A549 (cell line): ENCODE measurements around the gene FGF18. TPM values are rescaled to one million over a fixed set of nuclear protein-coding genes. Genes with fewer than 3 reads are reported as not detected.

ENCODE experiments used
- ATAC-seq, 2 experiments: fragments of 200-7000 bp in 1 of 2; fragments of >200 bp in 1 of 2; cut with Nextera tagmentation in 1 of 2; cut with Tn5 transposase in 1 of 2; 3 replicates each; pipeline versions ENCODE4 v1.8.0 to v1.9.1; 2018 to 2020; ENCODE audit warnings: mild to moderate bottlenecking in 1 of 2, moderate library complexity in 1 of 2
- CTCF ChIA-PET: fragments of 300-600 bp; sonication (Branson Sonifier 250); formaldehyde crosslinking; extraction: SDS; loops from one replicate; lab custom pipeline; 2021; ENCODE audit warnings: antibody characterized with exemption, inconsistent platforms; lab: Yijun Ruan, JAX
- POLR2A ChIA-PET: fragments of 350-600 bp; formaldehyde crosslinking; extraction: SDS; loops from one replicate; lab custom pipeline; 2021; ENCODE audit warnings: antibody characterized with exemption, inconsistent platforms; lab: Yijun Ruan, JAX
- DNase-seq, 2 experiments: peaks; one replicate each; pipeline versions ENCODE4 v3.0.0 to v3.0.0-alpha.2; 2011 to 2016; ENCODE audit warnings: low read depth in 1 of 2, low spot score in 1 of 2
- FAIRE-seq: peaks from 2 replicates; lab custom pipeline; 2011; peaks lifted over from hg19 to GRCh38; lab: Jason Lieb, UNC
- H3K27ac ChIP-seq, 2 experiments: fragments of >200 bp; sonication (Bioruptor Twin); formaldehyde crosslinking; 3 replicates each; pipeline ENCODE4 v1.5.1; 2016 to 2017
- H3K4me1 ChIP-seq: fragments of >200 bp; sonication (Bioruptor Twin); formaldehyde crosslinking; 3 replicates; pipeline ENCODE4 v1.6.1; 2016
- H3K4me2 ChIP-seq: fragments of >200 bp; sonication (Bioruptor Twin); formaldehyde crosslinking; 3 replicates; pipeline ENCODE4 v1.6.1; 2016
- H3K4me3 ChIP-seq: fragments of >200 bp; sonication (Bioruptor Twin); formaldehyde crosslinking; 3 replicates; pipeline ENCODE4 v1.5.1; 2016
- H3K9me3 ChIP-seq: fragments of >200 bp; sonication (Bioruptor Twin); formaldehyde crosslinking; 3 replicates; pipeline ENCODE4 v1.6.1; 2016
- BCL3 ChIP-seq: fragments of >200 bp; sonication (Bioruptor Twin); formaldehyde crosslinking; IDR thresholded peaks from 3 replicates; pipeline ENCODE4 v1.6.1; 2016
- CEBPB ChIP-seq, 2 experiments: fragments of >200 bp in 1 of 2; sonication (Bioruptor Twin) in 1 of 2; formaldehyde crosslinking in 1 of 2; IDR thresholded peaks; 2 replicates each; pipeline ENCODE4 v1.6.1; 2012 to 2016
- CHD2 ChIP-seq: fragments of 150-350 bp; IDR thresholded peaks from 2 replicates; pipeline ENCODE4 v1.6.1; 2014; ENCODE audit warnings: low read length; ENCODE audit not compliant: partially characterized antibody
- EHMT2 ChIP-seq: fragments of 200-600 bp; sonication (generic); IDR thresholded peaks from 2 replicates; pipeline ENCODE4 v1.6.1; 2016; ENCODE audit warnings: antibody characterized with exemption, low read depth, mild to moderate bottlenecking, moderate library complexity
- GATA3 ChIP-seq: IDR thresholded peaks from 2 replicates; pipeline ENCODE4 v1.6.1; 2012; ENCODE audit warnings: borderline replicate concordance
- HDAC2 ChIP-seq: fragments of 200-600 bp; sonication (generic); IDR thresholded peaks from 2 replicates; pipeline ENCODE4 v1.6.1; 2016
- HES2 ChIP-seq: fragments of >200 bp; sonication (Bioruptor Twin); formaldehyde crosslinking; IDR thresholded peaks from 2 replicates; pipeline ENCODE4 v1.6.1; 2016
- HOXA7 ChIP-seq: fragments of 250-450 bp; sonication (Bioruptor Pico); IDR thresholded peaks from 2 replicates; pipeline ENCODE4 v1.5.0; 2020; ENCODE audit warnings: mild to moderate bottlenecking, moderate library complexity
- HOXB5 ChIP-seq: fragments of 250-450 bp; sonication (Bioruptor Pico); IDR thresholded peaks from 2 replicates; pipeline ENCODE4 v1.5.0; 2020; ENCODE audit warnings: mild to moderate bottlenecking, moderate library complexity
- JUN ChIP-seq, 2 experiments: fragments of >200 bp; sonication (Bioruptor Twin); formaldehyde crosslinking; IDR thresholded peaks; 2 replicates in 1 of 2; 3 replicates in 1 of 2; pipeline ENCODE4 v1.6.1; 2016 to 2017
- JUNB ChIP-seq: fragments of >200 bp; sonication (Bioruptor Twin); formaldehyde crosslinking; IDR thresholded peaks from 2 replicates; pipeline ENCODE4 v1.6.1; 2016
- MAZ ChIP-seq: fragments of 150-350 bp; IDR thresholded peaks from 2 replicates; pipeline ENCODE4 v1.6.1; 2014; ENCODE audit warnings: antibody characterized with exemption, low read depth, low read length, borderline replicate concordance
- MYC ChIP-seq: IDR thresholded peaks from 2 replicates; pipeline ENCODE4 v1.6.1; 2012; ENCODE audit warnings: mild to moderate bottlenecking, inconsistent platforms, low read length, improper control_type of control experiment, borderline replicate concordance
- NFE2L2 ChIP-seq: fragments of 150-350 bp; conservative IDR thresholded peaks from 2 replicates; pipeline ENCODE4 v1.6.1; 2014; ENCODE audit warnings: low read length
- PHF8 ChIP-seq: fragments of 200-600 bp; sonication (generic); IDR thresholded peaks from 2 replicates; pipeline ENCODE4 v1.6.1; 2016; ENCODE audit warnings: low read depth, mild to moderate bottlenecking, antibody characterized with exemption, moderate library complexity, borderline replicate concordance
- RARB ChIP-seq: fragments of 250-450 bp; sonication (Bioruptor Pico); IDR thresholded peaks from 2 replicates; pipeline ENCODE4 v1.8.0; 2021; ENCODE audit warnings: mild to moderate bottlenecking, moderate library complexity
- RFX5 ChIP-seq: fragments of 450-650 bp; IDR thresholded peaks from 2 replicates; pipeline ENCODE4 v1.7.1; 2014; ENCODE audit warnings: antibody characterized with exemption, mild to moderate bottlenecking, moderate library complexity
- RNF2 ChIP-seq: fragments of 200-600 bp; sonication (generic); IDR thresholded peaks from 2 replicates; pipeline ENCODE4 v1.6.1; 2016; ENCODE audit warnings: low read depth, mild to moderate bottlenecking, antibody characterized with exemption, moderate library complexity, borderline replicate concordance
- ZNF302 ChIP-seq: fragments of 250-450 bp; sonication (Bioruptor Pico); IDR thresholded peaks from 2 replicates; pipeline ENCODE4 v1.9.0; 2021; ENCODE audit warnings: inconsistent platforms, mild to moderate bottlenecking, moderate library complexity
- ZSCAN20 ChIP-seq: fragments of 250-450 bp; sonication (Bioruptor Pico); IDR thresholded peaks from 2 replicates; pipeline ENCODE4 v1.8.0; 2022; ENCODE audit warnings: mild to moderate bottlenecking, moderate library complexity
- WGBS: methylation state at CpG from one replicate; pipeline ENCODE4 v1.1.6; 2017; ENCODE audit errors: missing lambda C conversion rate; 5-methylcytosine and 5-hydroxymethylcytosine counted together
- polyA plus RNA-seq, 4 experiments: library from polyadenylated mRNA; depleted of rRNA in 3 of 4; stranded (reverse); fragments of >200 nt; fragmentation: RNase III in 1 of 4; extraction: RNeasy Plus Mini Kit Qiagen cat#74134 plus additional on column Dnase treatment in 1 of 4; gene quantifications; 2 replicates in 3 of 4; 3 replicates in 1 of 4; pipeline ENCODE4 v1.2.3, GENCODE V29; 2011 to 2017
- TF ChIP-seq, protein P1 (sequence below): fragments of 450-650 bp; IDR thresholded peaks from 2 replicates; pipeline ENCODE4 v1.6.1; 2014; ENCODE audit warnings: antibody characterized with exemption
- TF ChIP-seq, protein P2 (sequence below): fragments of 150-350 bp; IDR thresholded peaks from 2 replicates; pipeline ENCODE4 v1.6.1; 2014; ENCODE audit warnings: low read depth, mild to moderate bottlenecking, low read length
- TF ChIP-seq, protein P3 (sequence below): fragments of 250-450 bp; sonication (Bioruptor Pico); IDR thresholded peaks from 2 replicates; pipeline ENCODE4 v1.5.0; 2020; ENCODE audit warnings: low read depth, mild to moderate bottlenecking, moderate library complexity

The FGF18 gene
- polyA plus RNA-seq, 2 of the 4 experiments (the other 2 are of a cell fraction), result 0.09 to 0.16 TPM

DNA sequence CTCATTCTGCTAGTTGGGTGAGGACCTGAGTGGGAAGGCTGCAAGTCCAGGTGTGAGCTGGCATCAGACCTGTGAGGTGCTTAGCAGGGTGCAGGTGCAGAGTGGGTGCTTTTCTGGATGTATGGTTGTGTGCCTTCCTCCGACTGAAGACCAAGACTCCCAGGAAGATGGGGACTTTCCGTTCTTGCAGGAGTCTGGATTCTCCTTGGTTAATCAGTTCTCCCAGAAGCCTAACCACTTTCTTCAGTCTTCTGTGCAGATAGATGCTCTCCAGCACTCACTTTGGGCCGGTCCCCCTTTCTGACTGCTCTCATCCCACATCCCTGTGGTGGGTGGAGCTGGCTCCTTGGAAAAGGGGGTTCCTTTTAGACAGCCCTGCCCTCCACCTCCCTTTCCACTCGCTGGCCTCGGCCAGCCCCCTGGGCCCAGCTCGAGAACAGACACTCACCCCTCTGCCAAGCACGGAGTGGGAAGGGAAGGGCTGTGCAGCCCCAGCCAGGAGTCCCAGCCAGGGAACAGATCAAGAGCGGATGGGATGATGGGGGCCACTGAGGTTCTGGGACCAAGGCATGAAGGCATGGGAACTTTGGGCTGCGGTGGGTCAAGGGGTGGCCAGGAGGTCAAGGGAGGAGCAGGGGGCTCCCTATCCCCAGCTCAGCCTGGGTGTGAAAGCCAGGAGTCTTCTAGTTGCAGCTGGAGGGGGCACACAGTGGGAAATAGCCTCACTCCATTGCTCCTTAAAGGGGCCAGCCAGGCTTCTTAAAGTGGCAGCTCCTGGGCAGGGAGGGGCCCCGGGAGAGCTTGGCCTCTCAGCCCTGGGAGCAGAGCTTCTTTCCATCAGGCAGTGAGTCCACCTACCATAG is 62.4 kb downstream of the FGF18 start:
- CTCF ChIA-PET, result interaction anchor here (1.3 to 5.7 kb wide), 5 partner anchors 9 to 430 kb away, joined by 3 to 35 read pairs (median 4); no protein-coding TSS in a partner anchor
- ATAC-seq, result no peak; a peak in 1 of 6 replicates
- DNase-seq, result no peak
- no peak overlapping the region for H3K4me2 ChIP-seq
- no peak overlapping the region for H3K4me3 ChIP-seq
- H3K4me1 ChIP-seq, result peaks cover 6% of the 10 kb centered on the region; the same call in 1 of the 3 replicates
- WGBS, result 66% methylated on average over 6 of the region's 10 CpGs
- H3K27ac ChIP-seq, result no peak overlapping the region
- TF ChIP-seq RNF2 (no peak), RARB (CRISPR knock-in tag) (no peak), NFE2L2 (no peak), ZSCAN20 (CRISPR knock-in tag) (no peak), ZNF302 (no peak), GATA3 (no peak), MYC (no peak)
- TF ChIP-seq, protein P1, sequence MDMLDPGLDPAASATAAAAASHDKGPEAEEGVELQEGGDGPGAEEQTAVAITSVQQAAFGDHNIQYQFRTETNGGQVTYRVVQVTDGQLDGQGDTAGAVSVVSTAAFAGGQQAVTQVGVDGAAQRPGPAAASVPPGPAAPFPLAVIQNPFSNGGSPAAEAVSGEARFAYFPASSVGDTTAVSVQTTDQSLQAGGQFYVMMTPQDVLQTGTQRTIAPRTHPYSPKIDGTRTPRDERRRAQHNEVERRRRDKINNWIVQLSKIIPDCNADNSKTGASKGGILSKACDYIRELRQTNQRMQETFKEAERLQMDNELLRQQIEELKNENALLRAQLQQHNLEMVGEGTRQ, result no peak
- TF ChIP-seq, protein P2, sequence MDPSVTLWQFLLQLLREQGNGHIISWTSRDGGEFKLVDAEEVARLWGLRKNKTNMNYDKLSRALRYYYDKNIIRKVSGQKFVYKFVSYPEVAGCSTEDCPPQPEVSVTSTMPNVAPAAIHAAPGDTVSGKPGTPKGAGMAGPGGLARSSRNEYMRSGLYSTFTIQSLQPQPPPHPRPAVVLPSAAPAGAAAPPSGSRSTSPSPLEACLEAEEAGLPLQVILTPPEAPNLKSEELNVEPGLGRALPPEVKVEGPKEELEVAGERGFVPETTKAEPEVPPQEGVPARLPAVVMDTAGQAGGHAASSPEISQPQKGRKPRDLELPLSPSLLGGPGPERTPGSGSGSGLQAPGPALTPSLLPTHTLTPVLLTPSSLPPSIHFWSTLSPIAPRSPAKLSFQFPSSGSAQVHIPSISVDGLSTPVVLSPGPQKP, result no peak
- TF ChIP-seq, protein P3, sequence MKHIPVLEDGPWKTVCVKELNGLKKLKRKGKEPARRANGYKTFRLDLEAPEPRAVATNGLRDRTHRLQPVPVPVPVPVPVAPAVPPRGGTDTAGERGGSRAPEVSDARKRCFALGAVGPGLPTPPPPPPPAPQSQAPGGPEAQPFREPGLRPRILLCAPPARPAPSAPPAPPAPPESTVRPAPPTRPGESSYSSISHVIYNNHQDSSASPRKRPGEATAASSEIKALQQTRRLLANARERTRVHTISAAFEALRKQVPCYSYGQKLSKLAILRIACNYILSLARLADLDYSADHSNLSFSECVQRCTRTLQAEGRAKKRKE (CRISPR knock-in tag), result no peak
- TF ChIP-seq, all 56 proteins: peak for 0
- no peak for FAIRE-seq
- no peaks in the 10 kb centered on the region for H3K9me3 ChIP-seq
- POLR2A ChIA-PET, result no interaction called here

- no peak for FAIRE-seq
Observed at GRCh38 chr5:171482434-171482730, 62.9 kb downstream of the FGF18 start.

More at GRCh38 chr5:171482434-171482730, 62.9 kb downstream of the FGF18 start:
- ATAC-seq, result no peak
- no peak overlapping the region for H3K27ac ChIP-seq
- 65% methylated on average over 3 of the region's 4 CpGs for WGBS
- TF ChIP-seq MAZ, result no peak
- no peak for TF ChIP-seq JUNB
- TF ChIP-seq HOXB5 (CRISPR knock-in tag), result no peak
- TF ChIP-seq RARB (CRISPR knock-in tag), result no peak
- TF ChIP-seq PHF8, result no peak
- no peak for TF ChIP-seq BCL3
- TF ChIP-seq JUN (IDR thresholded peaks at IDR 0.05), result no peak
- no peak for TF ChIP-seq EHMT2
- no peak for TF ChIP-seq RFX5
- no peak for TF ChIP-seq GATA3
- no peak for TF ChIP-seq HDAC2
- TF ChIP-seq HOXA7 (CRISPR knock-in tag), result no peak
- no peak for TF ChIP-seq CHD2
- no peak for TF ChIP-seq CEBPB (IDR thresholded peaks at IDR 0.05)
- TF ChIP-seq HES2, result no peak
- ChIA-PET CTCF (interaction anchor here (1.3 to 5.7 kb wide), 8 partner anchors 10 to 429 kb away, joined by 3 to 35 read pairs (median 6); partner anchors contain the start of gene FGF18), POLR2A (no interaction called here)
- H3K4me2 ChIP-seq, result no peak overlapping the region
- no peaks in the 10 kb centered on the region for H3K9me3 ChIP-seq
- H3K4me3 ChIP-seq, result no peak overlapping the region
- peaks cover 6% of the 10 kb centered on the region; the same call in 1 of the 3 replicates for H3K4me1 ChIP-seq
- no peak for DNase-seq
